Transverse colon (tissue), 4 donors: ENCODE results near the gene VASH2. TPM values are rescaled to one million over a fixed set of nuclear protein-coding genes. Genes with fewer than 3 reads are reported as not detected.
"Not testable (repeated sequence)": the region's sequence is repeated elsewhere in the genome, so short reads cannot be mapped to it uniquely, and the experiment has no call there.

Experiments
- DNase-seq: peaks from one replicate; pipeline ENCODE4 v3.0.0-alpha.2; 2019
- H3K27ac ChIP-seq, 4 donors: fragments of 200-600 bp; sonication (generic); 2 replicates each; pipeline ENCODE4 v1.5.1; 2016 to 2018; ENCODE audit warnings: inconsistent platforms in 4 of 4
- H3K27me3 ChIP-seq: fragments of 200-600 bp; sonication (generic); 2 replicates; pipeline ENCODE4 v1.5.1; 2017; ENCODE audit warnings: inconsistent platforms
- H3K36me3 ChIP-seq, 4 donors: fragments of 200-600 bp; sonication (generic); 2 replicates each; pipeline ENCODE4 v1.5.1; 2017 to 2019; ENCODE audit warnings: inconsistent platforms in 4 of 4
- H3K4me1 ChIP-seq, 4 donors: fragments of 200-600 bp; sonication (generic); 2 replicates each; pipeline ENCODE4 v1.5.1; 2017 to 2020; ENCODE audit warnings: inconsistent platforms in 4 of 4
- H3K4me3 ChIP-seq, 4 donors: fragments of 200-600 bp; sonication (generic); 1 replicate in 1 of 4; 2 replicates in 3 of 4; pipeline versions ENCODE4 v1.5.1 to v1.6.1; 2017 to 2019; ENCODE audit warnings: inconsistent platforms in 4 of 4
- H3K9me3 ChIP-seq, 2 donors: fragments of 200-600 bp; sonication (generic); 2 replicates each; pipeline ENCODE4 v1.5.1; 2017 to 2019; ENCODE audit warnings: inconsistent platforms in 2 of 2
- CTCF ChIP-seq, 5 experiments: fragments of 200-600 bp in 3 of 5; fragments of 450-650 bp in 2 of 5; sonication (generic) in 3 of 5; IDR thresholded peaks; 1 replicate in 2 of 5; 2 replicates in 3 of 5; pipeline ENCODE4 v1.5.1; 2016 to 2017; ENCODE audit warnings: antibody characterized with exemption in 5 of 5, inconsistent platforms in 3 of 5, mild to moderate bottlenecking in 2 of 5, moderate library complexity in 1 of 5
- EP300 ChIP-seq: sonication (generic); formaldehyde crosslinking; IDR thresholded peaks from one replicate; pipeline ENCODE4 v1.6.1; 2017; ENCODE audit warnings: antibody characterized with exemption, low read depth
- POLR2A ChIP-seq: fragments of 450-650 bp; IDR thresholded peaks from one replicate; pipeline ENCODE4 v1.6.1; 2016; ENCODE audit warnings: antibody characterized with exemption, mild to moderate bottlenecking, moderate library complexity
- POLR2AphosphoS5 ChIP-seq, 3 donors: sonication (generic); formaldehyde crosslinking; IDR thresholded peaks; one replicate each; pipeline ENCODE4 v1.6.1; 2016; ENCODE audit warnings: antibody characterized with exemption in 3 of 3
- WGBS, 2 donors: methylation state at CpG; one replicate each; pipeline ENCODE4 v1.1.5; 2018; ENCODE audit warnings: low coverage in 1 of 2; 5-methylcytosine and 5-hydroxymethylcytosine counted together
- in situ Hi-C, 4 donors: fragments of 200-750 bp; cut with MboI; loops; one replicate each; pipeline versions ENCODE4 v1.15.0 to v1.15.1; 2017; ENCODE audit warnings: low sequenced_read_pairs in 3 of 4, low pct_ligation_motif_present in 1 of 4, low pct_unique_long_range_greater_than_20kb in 1 of 4
- intact Hi-C: fragments of 100-400 bp; cut with DNase I; formaldehyde crosslinking; loops from one replicate; pipeline ENCODE4 v1.15.1; 2023; ENCODE audit warnings: low total_unique reads
- total RNA-seq, 4 donors: library from RNA; depleted of rRNA; stranded (reverse); fragments of >200 nt; gene quantifications; one replicate each; pipeline ENCODE4 v1.1.0, GENCODE V29; 2016

VASH2 gene
- total RNA-seq, 4 donors from 2014 or later = 1.1 to 1.7 TPM; not detected in 2

- Histone ChIP-seq H3K27me3 (no peaks in the 10 kb centered on the region), H3K4me1 (no peaks in the 10 kb centered on the region), H3K36me3 (no peaks in the 10 kb centered on the region), H3K9me3 (no peaks in the 10 kb centered on the region), H3K4me3 (no peak overlapping the region), H3K27ac (no peak overlapping the region)
- in situ Hi-C loops (no loop called here), intact Hi-C loops (no loop called here)
- 64 to 87% methylated on average over 1 to 3 of the region's 3 CpGs for WGBS, 2 donors
- TF ChIP-seq POLR2AphosphoS5 (IDR thresholded peaks at IDR 0.05) (no peak), CTCF (IDR thresholded peaks at IDR 0.05) (no peak)
- DNase-seq = no peak
Measured at GRCh38 chr1:212908971-212909370, 41.4 kb upstream of the VASH2 start.

DNA sequence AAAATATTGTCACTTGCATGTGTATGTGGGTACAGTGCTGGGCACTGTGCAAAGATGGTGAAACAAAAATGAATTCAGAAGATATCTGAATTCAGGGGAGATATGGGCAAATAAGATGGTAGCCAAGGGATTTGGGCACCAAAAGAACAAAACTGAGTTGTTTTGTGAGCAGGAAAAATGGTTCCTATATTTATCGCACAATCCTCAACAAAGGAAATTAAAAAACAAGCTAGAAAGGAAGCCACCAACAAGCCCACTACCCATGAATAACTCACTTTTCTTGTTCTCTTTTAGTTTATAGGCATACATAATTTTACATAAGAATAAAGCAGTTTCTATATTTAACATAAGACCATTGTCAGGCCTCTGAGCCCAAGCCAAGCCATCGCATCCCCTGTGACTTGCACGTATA is 40.7 kb upstream of the VASH2 start:
- in situ Hi-C loops (no loop called here), intact Hi-C loops (no loop called here)
- no peaks in the 10 kb centered on the region for H3K9me3 ChIP-seq
- H3K27me3 ChIP-seq = no peaks in the 10 kb centered on the region
- H3K4me1 ChIP-seq = no peaks in the 10 kb centered on the region
- DNase-seq = no peak
- no peak overlapping the region for H3K27ac ChIP-seq
- no peak overlapping the region for H3K4me3 ChIP-seq
- TF ChIP-seq CTCF (IDR thresholded peaks at IDR 0.05) (no peak), EP300 (no peak), POLR2A (no peak), POLR2AphosphoS5 (IDR thresholded peaks at IDR 0.05) (no peak)
- 94 to 95% methylated on average over 2 to 3 of the region's 3 CpGs for WGBS, 2 donors
- no peaks in the 10 kb centered on the region for H3K36me3 ChIP-seq

DNA sequence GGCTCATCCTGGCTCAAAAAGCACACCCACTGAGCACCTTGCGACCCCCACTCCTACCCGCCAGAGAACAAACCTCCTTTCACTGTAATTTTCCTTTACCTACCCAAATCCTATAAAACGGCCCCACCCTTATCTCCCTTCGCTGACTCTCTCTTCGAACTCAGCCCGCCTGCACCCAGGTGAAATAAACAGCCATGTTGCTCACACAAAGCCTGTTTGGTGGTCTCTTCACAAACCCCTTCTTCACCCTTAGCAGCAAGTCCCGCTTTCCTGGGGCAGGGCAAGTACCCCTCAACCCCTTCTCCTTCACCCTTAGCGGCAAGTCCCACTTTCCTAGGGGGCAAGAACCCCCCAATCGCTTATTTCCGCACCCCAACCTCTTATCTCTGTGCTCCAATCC is 40.1 kb upstream of the VASH2 start:
- intact Hi-C loops, H3K27me3 ChIP-seq, in situ Hi-C loops, DNase-seq, H3K27ac ChIP-seq, H3K9me3 ChIP-seq, H3K36me3 ChIP-seq, H3K4me1 ChIP-seq, H3K4me3 ChIP-seq: not testable (repeated sequence)
- 86% methylated on average over 8 of the region's 10 CpGs; no CpG with 5 or more reads in 1 of the 2 donors for WGBS, 2 donors

DNA sequence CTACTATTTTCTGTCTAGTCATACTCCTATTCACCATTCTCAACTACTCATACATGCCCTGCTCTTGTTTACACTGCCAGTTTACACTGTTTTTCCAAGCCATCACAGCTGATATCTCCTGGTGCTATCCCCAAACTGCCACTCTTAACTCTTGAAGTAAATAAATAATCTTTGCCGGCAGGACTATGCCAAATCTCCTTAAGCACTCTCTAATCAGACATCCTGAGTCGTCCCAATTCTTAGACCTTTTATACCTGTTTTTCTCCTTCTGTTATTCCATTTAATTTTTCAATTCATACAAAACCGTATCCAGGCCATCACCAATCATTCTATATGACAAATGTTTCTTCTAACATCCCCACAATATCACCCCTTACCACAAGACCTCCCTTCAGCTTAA is 36.7 kb upstream of the VASH2 start:
- DNase-seq, in situ Hi-C loops: not testable (repeated sequence)

GRCh38 chr1:212914110-212914509 is 36.2 kb upstream of the VASH2 start:
- DNase-seq, H3K4me3 ChIP-seq, H3K27ac ChIP-seq, H3K27me3 ChIP-seq, H3K36me3 ChIP-seq, intact Hi-C loops, in situ Hi-C loops, H3K9me3 ChIP-seq, H3K4me1 ChIP-seq: not testable (repeated sequence)
- WGBS, 2 donors = 85% methylated on average over 4 of the region's 5 CpGs; no CpG with 5 or more reads in 1 of the 2 donors

More for the DNA sequence above, 36.7 kb upstream of the VASH2 start:
- intact Hi-C loops, H3K27me3 ChIP-seq, H3K9me3 ChIP-seq, H3K27ac ChIP-seq, H3K36me3 ChIP-seq, H3K4me3 ChIP-seq, H3K4me1 ChIP-seq: not testable (repeated sequence)
- 85% methylated on average over 3 of the region's 3 CpGs; no CpG with 5 or more reads in 1 of the 2 donors for WGBS, 2 donors

DNA sequence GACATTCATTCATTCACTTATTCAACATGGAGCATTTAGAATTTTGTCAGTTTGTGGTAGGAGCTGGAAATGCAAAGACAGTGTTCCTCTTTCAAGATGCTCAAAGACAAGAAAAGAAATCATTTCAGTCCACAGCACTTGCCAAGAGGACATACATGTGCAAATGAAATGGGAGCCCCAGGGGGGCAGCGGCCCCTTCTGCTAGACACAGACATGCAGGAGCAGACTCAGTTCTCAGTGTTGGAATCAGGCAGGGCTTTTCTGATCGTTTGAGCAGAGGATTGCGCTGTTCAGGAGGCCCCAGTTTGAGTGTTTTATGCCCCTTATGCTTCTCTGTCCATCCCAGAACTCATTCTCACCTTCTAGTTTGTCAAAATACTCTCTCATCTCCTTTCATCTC is 35.6 kb upstream of the VASH2 start:
- 39 to 68% methylated on average over 2 to 3 of the region's 3 CpGs for WGBS, 2 donors
- H3K27ac ChIP-seq = no peak overlapping the region
- intact Hi-C loops (no loop called here), in situ Hi-C loops (no loop called here)
- H3K4me1 ChIP-seq = peaks cover 0 to 9% (median 0%) of the 10 kb centered on the region in 4 donors
- H3K36me3 ChIP-seq = no peaks in the 10 kb centered on the region
- TF ChIP-seq POLR2AphosphoS5 (IDR thresholded peaks at IDR 0.05) (no peak), CTCF (IDR thresholded peaks at IDR 0.05) (no peak), POLR2A (no peak), EP300 (no peak)
- no peak overlapping the region for H3K4me3 ChIP-seq
- no peaks in the 10 kb centered on the region for H3K9me3 ChIP-seq
- DNase-seq = no peak
- H3K27me3 ChIP-seq = no peaks in the 10 kb centered on the region
